ENCODE results near the gene ENTPD7.

DNA sequence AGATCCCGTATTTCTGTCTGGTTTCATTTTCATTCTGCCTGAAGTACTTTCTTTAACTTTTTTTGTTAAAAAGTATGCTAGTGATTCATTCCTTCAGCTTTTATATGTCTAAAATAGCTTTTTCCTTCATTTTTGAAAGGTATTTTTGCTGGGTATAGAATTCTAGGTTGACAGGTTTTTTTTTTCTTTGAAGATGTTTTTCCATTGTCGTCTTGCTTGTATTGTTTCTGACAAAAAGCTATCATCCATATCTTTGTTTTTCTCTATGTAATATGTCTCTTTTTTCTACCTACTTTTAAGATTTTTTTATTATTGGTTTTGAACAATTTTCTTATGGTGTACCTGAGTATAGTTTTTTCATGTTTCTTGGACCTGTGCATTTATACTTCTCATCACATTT lies 81.0 kb downstream of the ENTPD7 start:
- TF ChIP-seq, protein P1, sequence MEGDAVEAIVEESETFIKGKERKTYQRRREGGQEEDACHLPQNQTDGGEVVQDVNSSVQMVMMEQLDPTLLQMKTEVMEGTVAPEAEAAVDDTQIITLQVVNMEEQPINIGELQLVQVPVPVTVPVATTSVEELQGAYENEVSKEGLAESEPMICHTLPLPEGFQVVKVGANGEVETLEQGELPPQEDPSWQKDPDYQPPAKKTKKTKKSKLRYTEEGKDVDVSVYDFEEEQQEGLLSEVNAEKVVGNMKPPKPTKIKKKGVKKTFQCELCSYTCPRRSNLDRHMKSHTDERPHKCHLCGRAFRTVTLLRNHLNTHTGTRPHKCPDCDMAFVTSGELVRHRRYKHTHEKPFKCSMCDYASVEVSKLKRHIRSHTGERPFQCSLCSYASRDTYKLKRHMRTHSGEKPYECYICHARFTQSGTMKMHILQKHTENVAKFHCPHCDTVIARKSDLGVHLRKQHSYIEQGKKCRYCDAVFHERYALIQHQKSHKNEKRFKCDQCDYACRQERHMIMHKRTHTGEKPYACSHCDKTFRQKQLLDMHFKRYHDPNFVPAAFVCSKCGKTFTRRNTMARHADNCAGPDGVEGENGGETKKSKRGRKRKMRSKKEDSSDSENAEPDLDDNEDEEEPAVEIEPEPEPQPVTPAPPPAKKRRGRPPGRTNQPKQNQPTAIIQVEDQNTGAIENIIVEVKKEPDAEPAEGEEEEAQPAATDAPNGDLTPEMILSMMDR (IDR thresholded peaks at IDR 0.05), result no peak
- TF ChIP-seq EP300 (IDR thresholded peaks at IDR 0.05), result no peak
- no peak for TF ChIP-seq POLR2A (IDR thresholded peaks at IDR 0.05)
